Inflammatory macrophage treated with lipopolysaccharide for 4 hours (primary cell): Measurements from ENCODE around the gene BGLAP.

ENCODE experiments used
- DNase-seq: peaks from one replicate; pipeline ENCODE4 v3.0.0-alpha.2; 2020

BGLAP gene

GRCh38 chr1:156228501-156228900, 13.5 kb upstream of the BGLAP start:
- DNase-seq = peak; percentile 14

GRCh38 chr1:156229809-156230472, 12.0 kb upstream of the BGLAP start:
- no peak for DNase-seq

DNA sequence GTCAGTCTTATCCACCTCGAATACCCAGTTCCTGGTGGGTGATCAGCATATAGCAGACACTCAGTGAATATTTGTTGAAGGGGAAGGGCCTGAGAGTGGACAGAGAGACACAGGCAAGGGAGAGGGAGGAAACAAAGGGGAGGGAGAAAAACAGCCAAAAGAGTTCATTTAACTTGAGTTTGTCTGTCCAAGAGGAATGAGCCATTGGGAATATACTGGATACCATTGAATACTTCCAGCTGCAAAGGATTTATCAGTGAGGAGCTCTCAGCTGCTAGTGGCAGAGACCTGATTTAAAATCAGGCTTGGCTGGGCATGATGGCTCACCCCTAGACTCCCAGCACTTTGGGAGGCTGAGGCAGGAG, 11.5 kb upstream of the BGLAP start:
- DNase-seq = no peak

- DNase-seq = no peak
Measured at GRCh38 chr1:156232201-156232894, 9.6 kb upstream of the BGLAP start.

DNA sequence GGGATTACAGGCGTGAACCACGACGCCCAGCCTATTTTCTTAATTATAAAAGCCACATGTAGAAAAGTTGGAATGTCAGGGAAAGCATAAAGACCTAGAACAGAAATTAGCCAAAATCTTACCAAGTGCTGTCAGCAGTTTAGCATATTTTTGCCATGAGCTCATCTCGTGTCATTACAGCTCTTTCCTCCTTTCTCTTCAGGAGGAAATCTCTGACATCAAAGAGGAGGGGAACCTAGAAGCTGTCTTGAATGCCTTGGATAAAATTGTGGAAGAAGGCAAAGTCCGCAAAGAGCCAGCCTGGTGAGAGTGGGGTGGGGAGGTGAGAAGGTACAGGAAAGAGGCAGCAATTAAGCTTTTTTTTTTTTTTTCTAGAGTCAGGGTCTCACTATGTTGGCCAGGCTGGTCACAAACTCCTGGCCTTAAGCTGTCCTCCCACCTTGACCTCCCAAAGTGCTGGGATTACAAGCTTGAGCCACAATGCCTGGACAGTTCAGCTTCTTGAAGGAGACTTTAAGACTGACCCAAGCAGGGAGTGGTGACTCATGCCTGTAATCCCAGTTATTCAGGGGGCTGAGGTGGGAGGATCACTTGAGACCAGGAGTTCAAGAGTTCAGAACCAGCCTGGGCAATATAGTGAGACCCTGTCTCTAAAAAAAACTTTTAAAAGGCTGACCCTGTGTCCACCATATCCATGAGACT, 8.4 kb upstream of the BGLAP start:
- no peak for DNase-seq

- DNase-seq = no peak
Measured at GRCh38 chr1:156236164-156236563, 5.8 kb upstream of the BGLAP start.

GRCh38 chr1:156238248-156238647, 3.7 kb upstream of the BGLAP start:
- no peak for DNase-seq

- no peak for DNase-seq
Measured at GRCh38 chr1:156241311-156241811, 623 bp upstream of the BGLAP start.

DNA sequence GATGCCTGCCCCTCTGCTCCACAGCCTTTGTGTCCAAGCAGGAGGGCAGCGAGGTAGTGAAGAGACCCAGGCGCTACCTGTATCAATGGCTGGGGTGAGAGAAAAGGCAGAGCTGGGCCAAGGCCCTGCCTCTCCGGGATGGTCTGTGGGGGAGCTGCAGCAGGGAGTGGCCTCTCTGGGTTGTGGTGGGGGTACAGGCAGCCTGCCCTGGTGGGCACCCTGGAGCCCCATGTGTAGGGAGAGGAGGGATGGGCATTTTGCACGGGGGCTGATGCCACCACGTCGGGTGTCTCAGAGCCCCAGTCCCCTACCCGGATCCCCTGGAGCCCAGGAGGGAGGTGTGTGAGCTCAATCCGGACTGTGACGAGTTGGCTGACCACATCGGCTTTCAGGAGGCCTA, 754 bp downstream of the BGLAP start:
- DNase-seq = no peak

GRCh38 chr1:156244126-156244525, 2.1 kb downstream of the BGLAP start:
- no peak for DNase-seq

DNA sequence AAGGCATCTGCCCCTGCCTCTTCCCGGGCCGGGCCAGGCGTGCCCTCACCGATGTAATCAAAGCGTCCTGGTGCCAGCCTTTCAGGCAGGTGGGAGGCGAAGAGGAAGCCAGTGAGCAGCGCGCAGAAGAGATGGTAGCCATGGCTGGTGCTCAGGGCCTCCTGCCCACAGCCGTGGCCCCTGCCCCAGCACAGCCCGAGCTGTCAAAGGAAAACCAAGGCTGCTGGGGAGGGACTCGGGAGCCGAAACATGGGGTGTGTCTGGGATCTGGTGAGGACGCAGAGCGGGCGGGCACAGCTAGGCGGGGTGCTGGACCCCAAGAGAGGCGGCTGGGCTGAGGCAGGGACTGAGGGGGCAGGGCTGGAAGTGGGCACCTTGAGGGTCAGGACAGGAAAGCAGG, 2.7 kb downstream of the BGLAP start:
- no peak for DNase-seq

GRCh38 chr1:156245451-156246232, 3.7 kb downstream of the BGLAP start:
- DNase-seq = peak; percentile 4

- no peak for DNase-seq
Measured at GRCh38 chr1:156246241-156246780, 4.3 kb downstream of the BGLAP start.

GRCh38 chr1:156246781-156247459, 4.9 kb downstream of the BGLAP start:
- no peak for DNase-seq

GRCh38 chr1:156247460-156248322, 5.7 kb downstream of the BGLAP start, which contains the start of gene PAQR6:
Gene PAQR6, minus strand, starts transcription at chr1:156248056. Its CDS starts 1,325 bp downstream, at chr1:156246731.
- no peak for DNase-seq

DNA sequence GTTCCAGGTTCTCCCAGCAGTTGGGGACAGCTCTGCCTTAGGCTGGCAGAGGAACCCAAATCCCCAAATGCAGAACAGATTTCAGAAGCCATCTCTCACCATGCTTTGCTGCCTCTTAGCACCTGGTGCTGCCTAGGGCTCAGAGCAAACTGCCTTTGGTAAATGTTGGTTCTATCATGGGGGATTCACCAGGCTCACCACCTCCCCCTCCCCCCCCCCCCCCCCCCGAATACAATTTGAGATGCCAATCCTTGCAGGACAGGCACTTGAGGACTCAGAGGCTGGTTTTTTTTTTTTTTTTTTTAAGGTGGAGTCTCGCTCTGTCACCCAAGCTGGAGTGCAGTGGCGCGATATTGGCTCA, 6.3 kb downstream of the BGLAP start:
- no peak for DNase-seq

DNA sequence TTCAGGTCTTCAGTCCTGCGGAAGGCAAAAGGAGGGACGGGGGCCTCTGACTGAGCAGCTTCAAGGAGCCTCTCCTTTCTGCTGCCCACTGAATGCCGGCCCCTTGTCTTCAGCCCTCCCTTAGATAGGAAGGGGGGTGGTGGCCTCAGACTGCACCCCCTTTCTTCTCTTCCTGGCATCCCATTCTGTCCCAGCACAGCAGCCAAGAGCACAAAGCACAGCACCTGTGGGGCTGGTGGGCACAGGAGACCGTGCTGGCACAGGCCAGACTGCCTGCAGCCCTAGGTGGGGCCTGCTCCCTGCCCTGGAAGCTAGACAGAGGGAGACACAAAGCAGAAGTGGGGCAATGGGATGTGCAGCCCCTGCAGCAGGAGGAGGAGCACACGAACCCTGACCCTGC, 7.6 kb downstream of the BGLAP start:
- no peak for DNase-seq

GRCh38 chr1:156251527-156251926, 9.5 kb downstream of the BGLAP start:
- no peak for DNase-seq

- DNase-seq = no peak
Measured at GRCh38 chr1:156253634-156254033, 11.7 kb downstream of the BGLAP start.

GRCh38 chr1:156257711-156258110, 15.7 kb downstream of the BGLAP start:
- no peak for DNase-seq

DNA sequence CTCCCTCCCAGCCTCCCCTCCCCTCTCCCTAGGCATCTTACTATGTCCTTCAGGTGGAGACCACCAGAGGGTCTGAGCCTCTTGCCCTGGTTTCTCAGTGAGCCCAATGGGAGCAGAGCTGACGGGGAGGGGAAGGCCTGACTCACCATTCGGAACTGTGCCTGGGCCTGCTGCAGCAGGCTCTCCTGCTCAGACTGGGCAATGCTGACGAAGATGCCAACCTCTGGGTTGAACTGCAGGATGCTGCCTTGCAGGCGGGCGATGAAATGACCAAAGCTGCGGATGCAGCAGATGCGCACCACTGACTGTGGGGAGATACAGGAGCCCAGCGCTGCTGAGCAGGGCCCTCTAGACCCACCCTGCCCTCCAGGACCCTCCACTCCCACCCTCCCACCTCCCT, 16.9 kb downstream of the BGLAP start:
- DNase-seq = no peak
